Astrocyte (in vitro differentiated cells and primary cell): ENCODE results near the gene AMZ1.

Experiments
- CTCF ChIP-seq: IDR thresholded peaks from 2 replicates; pipeline ENCODE4 v1.5.1; 2011; ENCODE audit warnings: low read depth, mild to moderate bottlenecking, inconsistent platforms, low read length, moderate library complexity; ENCODE audit not compliant: insufficient read depth
- EZH2 ChIP-seq: IDR thresholded peaks from 2 replicates; pipeline ENCODE4 v1.6.1; 2012; ENCODE audit warnings: mild to moderate bottlenecking, low read length, inconsistent platforms; ENCODE audit not compliant: insufficient read depth

GRCh38 chr7:2759736-2760097, 71.7 kb downstream of the AMZ1 start:
- TF ChIP-seq CTCF (no peak), EZH2 (no peak)
